RWPE2 (cell line): ENCODE results near the gene LEFTY1.
A peak's percentile ranks its signal among the peaks of the same experiment; 100 is the strongest.

Source experiments
- ATAC-seq: fragments of 200-7000 bp; cut with Tn5 transposase; 3 replicates; pipeline ENCODE4 v1.9.1; 2021; ENCODE audit warnings: low read depth
- DNase-seq: peaks from one replicate; pipeline ENCODE4 v3.0.0-alpha.2; 2020; ENCODE audit warnings: low spot score
- H3K27ac ChIP-seq: fragments of 450-650 bp; 2 replicates; pipeline ENCODE4 v1.5.1; 2017; ENCODE audit warnings: mild to moderate bottlenecking; ENCODE audit not compliant: poor library complexity, severe bottlenecking
- H3K27me3 ChIP-seq: fragments of 250-450 bp; sonication (Bioruptor Pico); 2 replicates; pipeline ENCODE4 v1.5.1; 2021; ENCODE audit warnings: mild to moderate bottlenecking, moderate library complexity; ENCODE audit not compliant: insufficient read depth, poor library complexity, severe bottlenecking
- H3K36me3 ChIP-seq: fragments of 250-450 bp; sonication (Bioruptor Pico); 2 replicates; pipeline ENCODE4 v1.5.1; 2020; ENCODE audit warnings: low read depth, mild to moderate bottlenecking, moderate library complexity
- H3K4me1 ChIP-seq: fragments of 250-450 bp; sonication (Bioruptor Pico); 2 replicates; pipeline ENCODE4 v1.5.1; 2021; ENCODE audit warnings: mild to moderate bottlenecking, moderate library complexity; ENCODE audit not compliant: insufficient read depth, poor library complexity, severe bottlenecking
- H3K4me3 ChIP-seq: fragments of 250-450 bp; sonication (Bioruptor Pico); 2 replicates; pipeline ENCODE4 v1.5.1; 2021; ENCODE audit warnings: mild to moderate bottlenecking, moderate library complexity; ENCODE audit not compliant: severe bottlenecking
- H3K9me3 ChIP-seq: fragments of 250-450 bp; sonication (Bioruptor Pico); 2 replicates; pipeline ENCODE4 v1.5.1; 2021; ENCODE audit warnings: mild to moderate bottlenecking, moderate library complexity; ENCODE audit not compliant: severe bottlenecking
- TF ChIP-seq, protein P1 (sequence below): fragments of 450-650 bp; IDR thresholded peaks from one replicate; pipeline ENCODE4 v1.5.1; 2017; ENCODE audit warnings: mild to moderate bottlenecking, moderate library complexity; ENCODE audit not compliant: poor library complexity, severe bottlenecking

Gene LEFTY1

GRCh38 chr1:225876900-225877510 is 11.9 kb downstream of the LEFTY1 start:
- no peaks in the 10 kb centered on the region for H3K36me3 ChIP-seq
- ATAC-seq (no peak), DNase-seq (no peak)
- H3K27ac ChIP-seq, result no peak overlapping the region
- H3K4me3 ChIP-seq, result no peak overlapping the region
- TF ChIP-seq, protein P1, sequence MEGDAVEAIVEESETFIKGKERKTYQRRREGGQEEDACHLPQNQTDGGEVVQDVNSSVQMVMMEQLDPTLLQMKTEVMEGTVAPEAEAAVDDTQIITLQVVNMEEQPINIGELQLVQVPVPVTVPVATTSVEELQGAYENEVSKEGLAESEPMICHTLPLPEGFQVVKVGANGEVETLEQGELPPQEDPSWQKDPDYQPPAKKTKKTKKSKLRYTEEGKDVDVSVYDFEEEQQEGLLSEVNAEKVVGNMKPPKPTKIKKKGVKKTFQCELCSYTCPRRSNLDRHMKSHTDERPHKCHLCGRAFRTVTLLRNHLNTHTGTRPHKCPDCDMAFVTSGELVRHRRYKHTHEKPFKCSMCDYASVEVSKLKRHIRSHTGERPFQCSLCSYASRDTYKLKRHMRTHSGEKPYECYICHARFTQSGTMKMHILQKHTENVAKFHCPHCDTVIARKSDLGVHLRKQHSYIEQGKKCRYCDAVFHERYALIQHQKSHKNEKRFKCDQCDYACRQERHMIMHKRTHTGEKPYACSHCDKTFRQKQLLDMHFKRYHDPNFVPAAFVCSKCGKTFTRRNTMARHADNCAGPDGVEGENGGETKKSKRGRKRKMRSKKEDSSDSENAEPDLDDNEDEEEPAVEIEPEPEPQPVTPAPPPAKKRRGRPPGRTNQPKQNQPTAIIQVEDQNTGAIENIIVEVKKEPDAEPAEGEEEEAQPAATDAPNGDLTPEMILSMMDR, result no peak
- H3K27me3 ChIP-seq, result no peaks in the 10 kb centered on the region
- H3K4me1 ChIP-seq, result peaks cover 5% of the 10 kb centered on the region
- H3K9me3 ChIP-seq, result no peaks in the 10 kb centered on the region

DNA sequence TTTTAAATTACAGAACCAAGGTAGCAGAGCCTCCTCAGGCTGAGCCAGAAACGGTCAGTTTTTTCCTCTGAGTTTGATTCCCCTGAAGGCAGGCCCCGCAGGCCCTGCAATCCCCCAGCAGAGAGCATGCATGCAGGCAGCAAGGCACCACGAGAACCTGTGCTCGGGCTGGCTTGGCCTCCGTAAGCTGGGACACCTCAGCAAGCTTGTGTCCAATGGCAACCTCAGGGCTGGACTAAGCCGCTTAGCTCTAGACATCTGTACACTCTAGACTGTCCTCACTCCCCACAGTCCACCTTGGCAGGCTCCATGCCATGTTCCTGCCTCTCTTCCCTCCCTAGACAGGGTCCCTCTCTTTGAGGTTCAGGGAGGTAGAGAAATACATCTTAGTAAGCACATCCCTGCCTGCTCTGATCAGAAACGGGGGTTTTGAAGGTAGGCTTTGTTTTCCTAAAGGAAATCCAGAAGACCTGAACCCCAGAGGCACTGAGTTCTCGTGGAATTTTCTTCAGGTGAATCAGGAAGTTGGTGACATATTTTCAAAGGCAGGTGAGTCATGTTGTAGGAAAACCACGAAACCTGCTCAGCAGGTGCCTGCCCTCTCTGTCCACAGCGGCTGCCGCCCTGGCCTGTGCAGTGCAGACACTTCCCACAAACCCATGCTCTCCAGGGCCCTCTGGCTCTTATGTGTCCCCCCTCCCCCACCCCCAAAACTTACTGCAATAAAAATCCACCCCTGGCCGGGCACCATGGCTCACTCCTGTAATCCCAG is 13.7 kb downstream of the LEFTY1 start:
- no peak for DNase-seq
- TF ChIP-seq, protein P1, result no peak
- Histone ChIP-seq H3K36me3 (0 out of 2 replicates have a peak, but pooled peaks cover 3% of the 10 kb centered on the region), H3K9me3 (no peaks in the 10 kb centered on the region), H3K27me3 (no peaks in the 10 kb centered on the region), H3K27ac (no peak overlapping the region), H3K4me3 (no peak overlapping the region), H3K4me1 (peaks cover 2% of the 10 kb centered on the region)
- ATAC-seq, result peak; percentile 93

GRCh38 chr1:225874431-225874830 is 14.5 kb downstream of the LEFTY1 start:
- H3K27ac ChIP-seq, result no peak overlapping the region
- TF ChIP-seq, protein P1, result no peak
- H3K27me3 ChIP-seq, result no peaks in the 10 kb centered on the region
- ATAC-seq, result no peak
- H3K36me3 ChIP-seq, result 0 out of 2 replicates have a peak, but pooled peaks cover 3% of the 10 kb centered on the region
- DNase-seq, result no peak
- no peaks in the 10 kb centered on the region for H3K9me3 ChIP-seq
- H3K4me3 ChIP-seq, result no peak overlapping the region
- peaks cover 2% of the 10 kb centered on the region for H3K4me1 ChIP-seq

- peaks cover 2% of the 10 kb centered on the region for H3K4me1 ChIP-seq
- TF ChIP-seq, protein P1, result no peak
- 0 out of 2 replicates have a peak, but pooled peaks cover 3% of the 10 kb centered on the region for H3K36me3 ChIP-seq
- H3K27ac ChIP-seq, result no peak overlapping the region
- no peaks in the 10 kb centered on the region for H3K9me3 ChIP-seq
- no peaks in the 10 kb centered on the region for H3K27me3 ChIP-seq
- no peak for DNase-seq
- no peak overlapping the region for H3K4me3 ChIP-seq
- no peak for ATAC-seq
Observed at GRCh38 chr1:225873281-225873850, 15.6 kb downstream of the LEFTY1 start.
